GM06990 (cell line): ENCODE measurements around the gene CHD6.

Experiments used
- DNase-seq: peaks from one replicate; pipeline ENCODE4 v3.0.0-alpha.2; 2011; ENCODE audit not compliant: insufficient read length; ENCODE audit errors: extremely low read depth
- H3K27me3 ChIP-seq: replicated peaks from 2 replicates; pipeline ENCODE4 v1.6.0; 2011; ENCODE audit warnings: low read length; ENCODE audit not compliant: control insufficient read depth, insufficient read depth
- H3K36me3 ChIP-seq: 2 replicates; pipeline ENCODE4 v1.5.1; 2011; ENCODE audit warnings: low read length; ENCODE audit not compliant: control insufficient read depth, insufficient read depth
- H3K4me3 ChIP-seq: replicated peaks from 2 replicates; pipeline ENCODE4 v1.5.1; 2011; ENCODE audit warnings: low read depth, mild to moderate bottlenecking, control low read depth, low read length
- CTCF ChIP-seq: IDR thresholded peaks from 2 replicates; pipeline ENCODE4 v1.5.1; 2011; ENCODE audit warnings: low read length, control low read depth, mild to moderate bottlenecking, inconsistent platforms; ENCODE audit not compliant: insufficient read depth, poor library complexity, severe bottlenecking

Gene CHD6

DNA sequence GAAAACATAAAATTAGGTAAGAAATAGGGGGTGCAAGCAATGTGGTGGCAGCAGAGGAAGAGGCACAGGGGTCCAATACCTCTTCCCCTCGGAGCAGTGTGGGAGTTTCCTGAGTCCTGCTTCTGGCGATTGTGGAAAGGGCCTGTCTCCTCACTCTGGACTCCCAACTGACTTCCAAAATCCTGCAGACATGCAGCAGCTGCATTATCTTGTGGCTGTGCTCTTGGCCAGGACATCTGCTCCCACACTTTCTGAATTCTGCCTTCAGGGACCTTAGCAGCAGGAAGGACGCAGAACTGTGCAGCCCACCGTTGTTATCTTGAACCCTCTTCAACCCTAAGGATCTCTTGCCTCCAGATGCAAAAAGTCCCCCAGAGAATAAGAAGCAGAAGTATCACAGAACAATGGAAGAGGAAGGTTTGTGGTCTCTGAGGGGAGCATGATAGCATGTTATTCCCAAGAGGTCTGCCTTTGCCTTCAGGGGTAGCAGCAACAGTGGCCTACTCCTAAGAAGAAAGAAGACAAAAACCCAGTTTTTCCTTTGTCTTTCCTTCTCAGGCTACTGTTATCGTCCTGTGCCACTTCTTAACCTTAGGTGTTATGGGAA is 149.1 kb downstream of the CHD6 start:
- no peak for DNase-seq
- Histone ChIP-seq H3K4me3 (no peak overlapping the region), H3K27me3 (no peaks in the 10 kb centered on the region), H3K36me3 (peaks cover 7% of the 10 kb centered on the region)
- no peak for TF ChIP-seq CTCF

DNA sequence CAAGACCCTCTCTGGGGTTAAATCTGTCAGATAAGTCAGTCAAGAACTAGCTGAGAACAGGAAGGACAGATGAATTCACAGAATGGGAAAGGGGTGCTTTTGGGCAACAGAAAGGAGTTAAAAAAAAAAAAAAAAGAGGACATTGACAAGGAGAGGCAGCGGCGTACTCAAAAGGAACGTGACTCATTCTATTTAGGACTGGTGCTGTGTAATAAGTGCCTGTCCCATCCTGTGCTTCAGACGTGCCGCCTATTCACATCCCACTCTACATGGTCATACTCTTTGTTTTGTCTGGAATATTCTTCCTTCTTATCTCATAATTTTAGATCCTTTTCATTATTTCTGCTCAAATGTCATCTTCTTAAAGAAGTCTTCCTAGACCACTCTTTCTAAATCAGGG is 150.5 kb downstream of the CHD6 start:
- no peak for DNase-seq
- TF ChIP-seq CTCF, result no peak
- Histone ChIP-seq H3K4me3 (no peak overlapping the region), H3K27me3 (no peaks in the 10 kb centered on the region), H3K36me3 (peaks cover 4% of the 10 kb centered on the region; the same call in 1 of the 2 replicates)

- no peak overlapping the region for H3K4me3 ChIP-seq
- TF ChIP-seq CTCF, result no peak
- no peak for DNase-seq
- H3K36me3 ChIP-seq, result peaks cover 4% of the 10 kb centered on the region; the same call in 1 of the 2 replicates
- H3K27me3 ChIP-seq, result no peaks in the 10 kb centered on the region
Observed at GRCh38 chr20:41467220-41467619, 151.0 kb downstream of the CHD6 start.

- Histone ChIP-seq H3K36me3 (peaks cover 3% of the 10 kb centered on the region), H3K27me3 (no peaks in the 10 kb centered on the region), H3K4me3 (no peak overlapping the region)
- DNase-seq, result no peak
- no peak for TF ChIP-seq CTCF
Observed at GRCh38 chr20:41463567-41463966, 154.6 kb downstream of the CHD6 start.

GRCh38 chr20:41462372-41463161 is 155.6 kb downstream of the CHD6 start:
- Histone ChIP-seq H3K4me3 (no peak overlapping the region), H3K36me3 (peaks cover 3% of the 10 kb centered on the region), H3K27me3 (no peaks in the 10 kb centered on the region)
- DNase-seq, result peak; percentile 36
- no peak for TF ChIP-seq CTCF
